ENCODE data around the gene BTRC.

Gene BTRC

DNA sequence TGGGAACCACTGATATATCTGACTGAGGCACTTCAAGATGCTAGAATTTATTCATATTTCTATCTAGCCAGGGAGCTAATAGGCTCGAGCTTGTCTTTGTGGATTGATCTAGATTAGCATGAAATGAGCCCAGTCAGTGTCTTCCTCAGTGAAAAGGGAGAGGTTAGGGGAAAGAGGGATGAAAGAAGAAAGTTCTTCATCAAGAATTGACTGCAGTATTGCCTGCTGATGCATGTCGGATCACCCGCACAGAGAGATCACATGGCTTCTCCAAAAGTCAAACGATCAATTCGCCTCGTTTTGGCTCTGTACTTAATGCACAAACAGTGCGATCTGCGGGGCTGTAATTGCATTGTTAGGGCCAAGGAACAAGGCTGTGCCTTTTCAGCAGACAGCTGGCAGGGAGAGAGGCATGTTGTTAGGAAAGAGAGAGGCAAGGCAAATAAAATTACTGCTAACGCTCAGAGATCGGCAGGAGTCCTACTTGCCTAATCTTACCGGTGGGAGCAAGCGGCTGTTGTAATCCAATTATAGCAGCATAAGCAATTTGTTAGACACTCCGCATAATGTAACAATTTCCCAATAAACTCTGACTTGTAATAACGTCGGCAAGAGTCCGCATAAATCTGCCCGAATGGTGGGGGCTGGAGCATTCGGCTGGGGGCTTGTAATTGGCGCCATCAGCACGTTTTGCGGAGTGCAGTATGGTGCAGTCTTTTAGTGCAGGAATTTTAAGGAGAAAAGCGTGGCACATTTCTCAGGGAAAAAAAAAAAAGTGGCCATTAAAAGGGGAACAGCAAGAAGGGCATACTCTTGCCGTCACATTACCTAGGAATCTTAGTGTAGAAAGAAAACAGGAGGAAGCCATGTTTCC is 132.0 kb downstream of the BTRC start:
- no peak for DNase-seq (ENCODE audit: low read depth)

DNA sequence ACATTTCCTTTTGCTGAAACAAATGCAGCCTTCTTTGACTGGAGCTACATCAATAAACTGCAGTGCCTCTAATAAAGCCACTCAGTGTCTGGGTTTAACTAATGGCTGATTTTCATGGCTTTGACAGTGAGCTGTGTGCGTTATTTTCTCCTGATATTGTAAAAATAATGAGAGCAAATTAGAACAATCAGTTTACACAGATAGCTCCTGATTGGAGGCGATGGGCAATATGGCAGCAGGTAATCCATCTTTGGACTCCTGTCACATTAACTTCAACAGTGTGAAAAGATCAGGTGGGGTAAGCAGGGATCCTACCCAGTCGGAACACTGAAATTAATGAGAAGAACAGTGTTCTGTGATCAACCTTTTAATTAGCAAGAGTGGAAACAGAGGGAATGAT is 133.4 kb downstream of the BTRC start:
- DNase-seq (ENCODE audit: low read depth) = no peak

- no peak for DNase-seq (ENCODE audit: low read depth)
Observed at GRCh38 chr10:101489355-101489754, 135.4 kb downstream of the BTRC start.

GRCh38 chr10:101490026-101490425 is 136.1 kb downstream of the BTRC start:
- DNase-seq (ENCODE audit: low read depth) = no peak

DNA sequence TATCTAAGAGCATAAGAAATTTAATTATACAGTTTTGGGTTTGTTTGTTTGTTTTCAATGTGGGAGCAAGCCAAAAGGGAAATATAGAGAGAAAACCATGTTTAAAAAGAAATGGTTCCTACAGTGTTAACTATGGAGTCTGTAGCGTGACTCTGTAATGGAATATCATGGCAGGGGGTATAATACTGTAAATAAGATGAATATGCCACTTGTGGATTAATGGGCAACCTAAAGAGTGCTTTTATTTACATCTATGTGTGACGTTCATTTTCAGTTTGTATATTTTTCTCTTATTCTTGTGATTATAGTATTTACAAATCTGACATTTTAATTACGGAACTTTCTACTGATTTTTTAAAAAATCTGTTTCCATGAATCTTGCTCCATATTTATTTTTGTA is 138.2 kb downstream of the BTRC start:
- DNase-seq (ENCODE audit: low read depth) = no peak

- DNase-seq (ENCODE audit: low read depth) = no peak
Observed at GRCh38 chr10:101492814-101493213, 138.8 kb downstream of the BTRC start.

DNA sequence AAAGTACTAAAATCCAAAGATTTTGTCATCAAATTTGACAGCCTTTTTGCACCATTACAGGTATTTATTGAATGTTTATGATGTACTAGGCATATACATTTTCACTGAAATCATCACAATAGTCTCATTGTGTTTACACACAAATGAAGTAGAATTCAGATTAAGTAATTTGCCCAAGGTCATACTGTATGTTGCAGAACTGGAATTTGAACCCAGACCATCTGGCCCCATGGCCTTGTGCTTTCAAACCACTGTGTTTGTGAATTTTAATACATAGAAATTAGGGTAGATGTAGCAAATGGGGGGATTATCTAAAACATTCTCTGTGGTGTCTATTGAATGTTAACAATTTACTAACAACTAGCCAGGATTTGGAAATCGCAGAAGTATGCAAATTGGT is 139.3 kb downstream of the BTRC start:
- no peak for DNase-seq (ENCODE audit: low read depth)

GRCh38 chr10:101493782-101494281 is 139.9 kb downstream of the BTRC start:
- no peak for DNase-seq (ENCODE audit: low read depth)

- DNase-seq (ENCODE audit: low read depth) = no peak
Observed at GRCh38 chr10:101494650-101495049, 140.7 kb downstream of the BTRC start.

DNA sequence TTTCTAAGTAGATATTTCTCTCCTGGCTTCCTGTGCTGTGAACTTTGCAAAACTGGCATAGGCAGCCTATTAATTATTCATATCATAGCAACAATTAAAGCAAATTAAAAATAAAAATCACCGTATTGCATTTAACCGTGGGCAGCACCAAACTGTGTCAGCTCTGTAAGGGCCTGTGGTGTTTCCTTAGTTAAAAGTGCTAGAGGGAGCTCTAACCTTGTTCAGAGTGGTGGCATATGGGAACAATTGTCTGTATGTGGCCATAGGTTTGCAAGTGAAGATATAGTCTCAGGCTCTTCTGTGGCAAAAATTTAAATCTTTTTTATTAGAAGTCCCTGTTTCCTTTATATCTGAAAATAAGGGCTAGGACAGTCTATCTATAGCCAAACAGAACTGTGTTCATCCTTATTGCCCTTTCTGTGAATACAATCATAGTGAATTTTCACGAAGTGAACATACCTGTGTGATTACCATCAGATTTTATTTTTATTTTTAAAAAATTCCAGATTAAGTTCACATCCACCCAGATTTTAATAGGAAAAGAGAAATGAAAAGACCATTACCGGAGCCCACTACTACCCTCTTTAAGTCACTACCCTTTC is 141.5 kb downstream of the BTRC start:
- no peak for DNase-seq (ENCODE audit: low read depth)

DNA sequence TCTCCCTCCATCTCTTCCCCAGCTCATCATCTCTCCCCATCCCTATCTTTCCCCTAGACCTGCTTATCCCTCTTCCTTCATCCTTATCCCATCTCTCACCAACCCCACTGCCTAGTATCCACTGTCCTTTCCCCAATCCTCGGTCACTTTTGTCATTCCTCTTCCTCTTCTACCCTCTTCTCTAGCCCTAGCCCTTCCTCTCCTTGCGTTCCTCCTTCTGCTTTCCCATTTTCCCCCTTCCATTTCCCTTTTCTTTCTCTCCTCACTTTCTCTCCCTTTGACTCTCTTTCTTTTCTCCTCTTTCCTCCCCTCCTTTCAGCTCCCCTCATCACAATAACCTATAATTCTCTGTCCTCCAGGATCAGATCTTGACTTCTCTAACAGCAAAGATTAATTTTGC is 150.5 kb downstream of the BTRC start:
- DNase-seq (ENCODE audit: low read depth) = no peak

- no peak for DNase-seq (ENCODE audit: low read depth)
Observed at GRCh38 chr10:101506829-101507661, 153.1 kb downstream of the BTRC start.

GRCh38 chr10:101507828-101508227 is 153.9 kb downstream of the BTRC start:
- DNase-seq (ENCODE audit: low read depth) = no peak

GRCh38 chr10:101511938-101512337 is 158.0 kb downstream of the BTRC start:
- no peak for DNase-seq (ENCODE audit: low read depth)

DNA sequence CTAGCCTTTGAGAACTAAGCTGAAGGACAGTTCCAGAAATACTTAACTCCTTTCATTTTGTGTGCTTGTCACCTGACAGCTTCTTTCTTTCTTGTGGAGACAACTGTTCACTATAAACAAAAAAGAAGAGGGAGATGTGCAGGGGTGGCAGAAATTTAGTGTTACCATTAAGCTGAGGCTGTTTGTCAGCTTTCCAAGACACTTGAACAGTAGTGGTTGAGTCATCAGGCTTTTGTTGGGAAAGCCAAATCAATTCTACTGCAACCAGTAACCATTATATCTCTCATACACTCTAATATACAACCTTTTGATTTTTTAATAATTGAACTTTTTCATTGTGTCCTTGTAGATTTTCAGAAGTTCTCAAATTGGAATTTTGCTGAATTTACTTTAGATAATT is 158.8 kb downstream of the BTRC start:
- no peak for DNase-seq (ENCODE audit: low read depth)

GRCh38 chr10:101513733-101514132 is 159.8 kb downstream of the BTRC start:
- DNase-seq (ENCODE audit: low read depth) = no peak

GRCh38 chr10:101525848-101526247 is 171.9 kb downstream of the BTRC start:
- no peak for DNase-seq (ENCODE audit: low read depth)

- DNase-seq (ENCODE audit: low read depth) = no peak
Observed at GRCh38 chr10:101529207-101529606, 175.2 kb downstream of the BTRC start.

- no peak for DNase-seq (ENCODE audit: low read depth)
Observed at GRCh38 chr10:101529725-101530553, 176.0 kb downstream of the BTRC start.

- no peak for DNase-seq (ENCODE audit: low read depth)
Observed at GRCh38 chr10:101535949-101536348, 182.0 kb downstream of the BTRC start.

DNA sequence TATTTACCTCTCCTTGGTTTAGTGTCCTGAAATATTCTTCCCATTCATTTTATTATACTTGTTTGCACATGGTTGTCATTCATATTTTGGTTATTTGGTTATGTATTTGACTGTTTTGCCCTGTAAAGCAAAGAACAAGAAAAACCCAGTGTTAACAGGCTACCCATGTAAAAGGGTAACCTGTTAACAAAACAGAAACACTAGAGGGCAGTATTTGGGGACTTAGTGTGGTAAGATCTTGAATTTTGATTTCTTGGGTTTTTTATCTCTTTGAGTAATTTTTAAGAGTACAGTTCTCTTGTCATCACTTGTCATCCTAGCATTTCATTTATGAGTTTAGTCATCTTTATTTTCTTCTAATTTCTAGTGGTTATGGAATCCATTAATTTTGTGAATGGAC is 182.8 kb downstream of the BTRC start:
- no peak for DNase-seq (ENCODE audit: low read depth)

DNA sequence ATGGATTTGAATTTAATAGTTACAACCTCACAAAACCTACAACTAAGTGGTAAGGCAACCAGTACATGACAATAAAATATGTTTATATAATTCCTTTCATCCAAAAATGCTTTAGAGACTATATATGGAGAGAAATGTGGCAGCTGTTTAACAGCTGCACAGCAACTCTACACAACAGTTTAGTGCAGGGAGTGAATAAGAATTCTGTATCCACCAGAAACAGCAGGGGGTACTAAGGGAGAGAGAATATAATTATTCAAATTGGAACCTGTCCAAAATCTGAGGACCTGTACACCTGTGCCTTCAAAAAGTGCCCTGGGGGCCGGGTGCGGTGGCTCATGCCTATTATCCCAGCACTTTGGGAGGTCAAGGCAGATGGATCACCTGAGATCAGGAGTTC is 184.5 kb downstream of the BTRC start:
- DNase-seq (ENCODE audit: low read depth) = no peak
